ENCODE results near the gene TTC19. TPM values are rescaled to one million over a fixed set of nuclear protein-coding genes. Genes with fewer than 3 reads are reported as not detected.
"Not testable (repeated sequence)": the region's sequence is repeated elsewhere in the genome, so short reads cannot be mapped to it uniquely, and the experiment has no call there.

The TTC19 gene
- total RNA-seq, 1 donor from 2014 or later: 36.0 TPM

DNA sequence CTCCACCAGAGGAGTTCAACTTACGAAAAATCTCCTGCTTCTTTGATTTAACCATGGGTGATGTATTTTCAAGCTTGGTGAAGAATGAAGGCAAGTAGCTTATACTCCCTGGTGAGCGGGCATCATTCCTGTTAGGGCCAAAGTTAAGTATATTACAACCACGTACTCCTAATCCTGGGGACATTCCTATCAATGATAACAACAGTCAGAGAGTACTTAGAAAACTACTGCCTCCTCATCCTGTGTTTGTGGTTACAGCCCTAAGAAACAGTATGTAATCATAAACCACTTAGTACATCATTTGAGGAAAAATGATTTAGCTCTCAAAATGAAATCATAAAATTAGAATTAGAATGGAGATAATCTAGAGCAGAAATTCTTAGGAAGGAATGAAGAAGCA is 47.3 kb downstream of the TTC19 start:
- TF ChIP-seq, protein P1, sequence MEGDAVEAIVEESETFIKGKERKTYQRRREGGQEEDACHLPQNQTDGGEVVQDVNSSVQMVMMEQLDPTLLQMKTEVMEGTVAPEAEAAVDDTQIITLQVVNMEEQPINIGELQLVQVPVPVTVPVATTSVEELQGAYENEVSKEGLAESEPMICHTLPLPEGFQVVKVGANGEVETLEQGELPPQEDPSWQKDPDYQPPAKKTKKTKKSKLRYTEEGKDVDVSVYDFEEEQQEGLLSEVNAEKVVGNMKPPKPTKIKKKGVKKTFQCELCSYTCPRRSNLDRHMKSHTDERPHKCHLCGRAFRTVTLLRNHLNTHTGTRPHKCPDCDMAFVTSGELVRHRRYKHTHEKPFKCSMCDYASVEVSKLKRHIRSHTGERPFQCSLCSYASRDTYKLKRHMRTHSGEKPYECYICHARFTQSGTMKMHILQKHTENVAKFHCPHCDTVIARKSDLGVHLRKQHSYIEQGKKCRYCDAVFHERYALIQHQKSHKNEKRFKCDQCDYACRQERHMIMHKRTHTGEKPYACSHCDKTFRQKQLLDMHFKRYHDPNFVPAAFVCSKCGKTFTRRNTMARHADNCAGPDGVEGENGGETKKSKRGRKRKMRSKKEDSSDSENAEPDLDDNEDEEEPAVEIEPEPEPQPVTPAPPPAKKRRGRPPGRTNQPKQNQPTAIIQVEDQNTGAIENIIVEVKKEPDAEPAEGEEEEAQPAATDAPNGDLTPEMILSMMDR (IDR thresholded peaks at IDR 0.05): no peak
- Histone ChIP-seq H3K9me3 (no peaks in the 10 kb centered on the region), H3K4me1 (peaks cover under 1% of the 10 kb centered on the region), H3K36me3 (peaks cover 89% of the 10 kb centered on the region), H3K27me3 (ENCODE audit: low read depth) (no peaks in the 10 kb centered on the region), H3K27ac (no peak overlapping the region), H3K4me3 (no peak overlapping the region)
- intact Hi-C loops (cut with DNase I): no loop called here
- ATAC-seq (no peak), DNase-seq (no peak)

DNA sequence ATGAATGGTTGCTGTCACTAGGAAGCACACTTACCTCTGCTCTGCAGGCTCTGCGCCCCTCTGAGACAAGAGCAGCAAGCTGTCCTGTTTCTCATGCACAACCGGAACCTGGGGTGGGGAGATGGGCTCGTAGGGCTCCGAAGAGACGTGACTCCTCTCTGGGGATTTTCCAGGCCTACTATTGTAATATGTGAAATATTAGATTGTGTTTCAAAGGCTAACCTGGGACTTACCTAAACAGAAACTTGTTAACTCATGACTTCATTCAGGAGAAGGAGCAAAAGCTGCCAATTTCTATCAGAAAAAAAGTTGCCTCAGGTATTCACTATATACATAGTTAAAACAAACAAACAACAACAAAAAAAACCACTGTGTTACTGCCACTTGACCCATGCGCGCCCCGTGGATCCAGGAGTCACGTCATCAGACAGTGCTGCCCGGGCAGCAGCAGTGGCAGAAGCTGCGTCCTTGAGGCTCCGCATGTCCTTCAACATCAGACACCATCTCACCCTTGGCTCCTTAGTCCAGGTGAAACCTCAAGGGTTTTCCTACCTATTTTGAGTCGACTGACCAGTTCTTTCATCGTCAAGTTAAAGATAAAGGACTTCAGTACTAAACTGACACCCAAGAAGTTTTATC is 49.3 kb downstream of the TTC19 start:
- H3K36me3 ChIP-seq: peaks cover 85% of the 10 kb centered on the region
- peaks cover 10% of the 10 kb centered on the region for H3K4me1 ChIP-seq
- H3K9me3 ChIP-seq: no peaks in the 10 kb centered on the region
- DNase-seq: no peak
- peak; percentile 59 to 84 for ATAC-seq
- H3K27ac ChIP-seq: no peak overlapping the region
- no peak overlapping the region for H3K4me3 ChIP-seq
- TF ChIP-seq, protein P1 (IDR thresholded peaks at IDR 0.05): no peak
- H3K27me3 ChIP-seq (ENCODE audit: low read depth): no peaks in the 10 kb centered on the region
- intact Hi-C loops (cut with DNase I): no loop called here

DNA sequence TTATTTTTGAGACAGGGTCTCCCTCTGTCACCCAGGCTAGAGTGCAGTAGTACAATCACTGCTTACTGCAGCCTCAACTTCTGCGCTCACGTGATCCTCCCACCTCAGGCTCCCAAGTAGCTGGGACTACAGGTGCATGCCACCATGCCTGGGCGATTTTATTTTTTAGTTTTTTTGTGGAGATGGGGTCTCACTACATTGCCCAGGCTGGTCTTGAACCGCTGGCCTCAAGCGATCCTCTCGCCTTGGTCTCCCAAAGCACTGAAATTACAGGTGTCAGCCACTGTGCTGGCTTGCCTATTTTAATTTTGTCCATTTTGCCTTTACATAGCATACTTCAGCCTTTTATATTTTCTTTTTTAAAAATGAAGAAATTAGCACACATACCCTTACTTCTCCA is 51.2 kb downstream of the TTC19 start:
- H3K27me3 ChIP-seq (ENCODE audit: low read depth): no peaks in the 10 kb centered on the region
- TF ChIP-seq, protein P1 (IDR thresholded peaks at IDR 0.05): no peak
- intact Hi-C loops (cut with DNase I): no loop called here
- no peak for DNase-seq
- ATAC-seq: no peak
- H3K36me3 ChIP-seq: peaks cover 81% of the 10 kb centered on the region
- H3K4me1 ChIP-seq: peaks cover 10% of the 10 kb centered on the region
- H3K27ac ChIP-seq: no peak overlapping the region
- no peaks in the 10 kb centered on the region for H3K9me3 ChIP-seq
- no peak overlapping the region for H3K4me3 ChIP-seq

DNA sequence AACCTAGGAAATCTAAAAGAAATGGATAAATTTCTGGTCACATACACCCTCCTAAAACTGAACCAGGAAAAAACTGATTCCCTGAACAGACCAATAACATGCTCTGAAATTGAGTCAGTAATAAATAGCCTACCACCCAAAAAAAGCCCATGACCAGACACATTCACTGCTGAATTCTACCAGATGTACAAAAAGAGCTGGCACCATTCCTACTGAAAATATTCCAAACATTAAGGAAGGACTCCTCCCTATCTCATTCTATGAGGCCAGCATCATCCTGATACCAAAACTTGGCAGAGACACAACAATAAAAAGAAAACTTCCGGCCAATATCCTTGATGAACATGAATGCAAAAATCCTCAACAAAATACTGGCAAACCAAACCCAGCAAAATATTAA is 52.9 kb downstream of the TTC19 start:
- peaks cover 10% of the 10 kb centered on the region for H3K4me1 ChIP-seq
- H3K27me3 ChIP-seq (ENCODE audit: low read depth): no peaks in the 10 kb centered on the region
- intact Hi-C loops (cut with DNase I): no loop called here
- H3K27ac ChIP-seq: no peak overlapping the region
- H3K9me3 ChIP-seq: no peaks in the 10 kb centered on the region
- ATAC-seq: no peak
- peaks cover 81% of the 10 kb centered on the region for H3K36me3 ChIP-seq
- TF ChIP-seq, protein P1 (IDR thresholded peaks at IDR 0.05): no peak
- DNase-seq: no peak
- no peak overlapping the region for H3K4me3 ChIP-seq

DNA sequence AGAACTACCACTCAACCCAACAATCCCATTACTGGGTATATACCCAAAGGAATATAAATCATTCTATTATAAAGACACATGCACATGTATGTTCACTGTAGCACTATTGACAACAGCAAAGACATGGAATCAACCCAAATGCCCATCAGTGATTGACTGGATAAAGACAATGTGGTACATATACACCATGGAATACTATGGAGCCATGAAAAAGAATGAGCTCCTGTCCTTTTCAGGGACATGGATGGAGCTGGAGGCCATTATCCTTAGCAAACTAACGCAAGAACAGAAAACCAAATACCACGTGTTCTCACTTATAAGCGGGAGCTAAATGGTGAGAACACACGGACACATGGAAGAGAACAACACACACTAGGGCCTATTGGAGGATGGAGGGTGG is 55.5 kb downstream of the TTC19 start:
- ATAC-seq; H3K27me3 ChIP-seq (ENCODE audit: low read depth); H3K9me3 ChIP-seq; H3K4me1 ChIP-seq; DNase-seq; H3K4me3 ChIP-seq; H3K27ac ChIP-seq; intact Hi-C loops (cut with DNase I): not testable (repeated sequence)
- peaks cover 91% of the 10 kb centered on the region for H3K36me3 ChIP-seq

DNA sequence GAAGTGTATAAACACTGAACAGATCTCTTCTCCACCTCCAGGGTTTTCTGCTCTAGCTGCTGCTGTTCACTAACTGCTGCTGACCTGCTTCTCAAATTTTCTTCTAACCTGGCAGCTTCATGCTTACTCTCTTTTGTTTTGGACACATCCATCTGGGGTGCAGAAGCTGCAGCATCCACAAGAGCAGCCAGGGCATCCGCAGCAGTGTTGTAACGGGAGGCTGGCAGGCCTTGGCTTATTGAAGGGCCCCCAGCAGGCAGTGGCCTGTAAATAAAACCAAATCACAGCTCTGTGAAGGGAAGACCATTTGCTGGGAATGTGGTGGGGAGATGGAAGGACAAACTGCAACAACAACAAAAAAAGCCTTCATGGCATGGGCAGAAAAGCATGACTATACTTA is 62.0 kb downstream of the TTC19 start:
- Histone ChIP-seq H3K4me1 (no peaks in the 10 kb centered on the region), H3K27me3 (ENCODE audit: low read depth) (no peaks in the 10 kb centered on the region), H3K27ac (no peak overlapping the region), H3K36me3 (peaks cover 100% of the 10 kb centered on the region), H3K9me3 (no peaks in the 10 kb centered on the region), H3K4me3 (no peak overlapping the region)
- DNase-seq (no peak), ATAC-seq (no peak)
- TF ChIP-seq, protein P1 (IDR thresholded peaks at IDR 0.05): no peak
- intact Hi-C loops (cut with DNase I): no loop called here

All from lower lobe of right lung (tissue), 2 donors.